Urinary bladder (tissue), 4 donors: ENCODE measurements around the gene KCNK3. TPM values are rescaled to one million over a fixed set of nuclear protein-coding genes. Genes with fewer than 3 reads are reported as not detected.

ENCODE experiments used
- DNase-seq: peaks from one replicate; pipeline ENCODE4 v3.0.0-alpha.2; 2015; ENCODE audit errors: extremely low spot score
- H3K27ac ChIP-seq: one replicate; pipeline ENCODE4 v1.5.1; 2013; ENCODE audit warnings: low read depth, mild to moderate bottlenecking, moderate library complexity
- H3K36me3 ChIP-seq: one replicate; pipeline ENCODE4 v1.6.1; 2013; ENCODE audit warnings: mild to moderate bottlenecking, moderate library complexity; ENCODE audit not compliant: insufficient read depth
- H3K4me1 ChIP-seq: one replicate; pipeline ENCODE4 v1.6.1; 2013; ENCODE audit warnings: mild to moderate bottlenecking, moderate library complexity; ENCODE audit not compliant: insufficient read depth
- H3K4me3 ChIP-seq: one replicate; pipeline ENCODE4 v1.5.1; 2013; ENCODE audit warnings: low read depth, low read length
- WGBS: extraction: QIAGEN DNeasy Blood & Tissue Kit; methylation state at CpG from one replicate; pipeline ENCODE4 v1.1.7; 2013; 5-methylcytosine and 5-hydroxymethylcytosine counted together
- polyA plus RNA-seq: library from polyadenylated mRNA; stranded (reverse); fragments of 200-250 nt; gene quantifications from one replicate; pipeline ENCODE4 v1.2.3, GENCODE V29; 2013
- total RNA-seq: library from RNA; depleted of rRNA; stranded (reverse); fragments of >200 nt; gene quantifications from one replicate; pipeline ENCODE4 v1.2.3, GENCODE V29; 2014
- donor health status: healthy with polysubstance abuse.
- donor health status: healthy.

The KCNK3 gene
- total and polyA plus RNA-seq, 2 donors = 4.7 to 11.4 TPM

DNA sequence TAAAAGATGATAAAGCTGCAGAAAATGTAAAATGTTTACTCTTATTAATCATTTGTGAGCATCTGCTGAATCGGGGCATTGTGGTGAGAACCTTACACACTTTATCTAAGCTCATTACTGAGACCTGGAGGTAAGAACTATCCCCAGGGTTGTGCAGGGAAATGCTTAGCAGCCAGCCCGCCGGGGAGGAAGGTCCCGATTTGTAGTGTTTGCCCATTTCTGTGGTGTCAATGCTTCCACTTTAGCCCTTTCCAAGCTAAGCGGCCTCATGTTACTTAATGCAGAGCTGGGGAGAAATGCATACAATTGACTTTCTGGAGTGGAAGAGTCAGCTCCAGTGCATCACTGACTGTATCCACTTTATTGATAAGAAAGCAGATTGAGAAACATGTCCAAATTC, 20.8 kb upstream of the KCNK3 start:
- H3K4me3 ChIP-seq = no peak overlapping the region
- no peaks in the 10 kb centered on the region for H3K36me3 ChIP-seq
- 88% methylated on average over 5 of the region's 5 CpGs for WGBS
- no peak for DNase-seq
- H3K4me1 ChIP-seq = no peaks in the 10 kb centered on the region
- H3K27ac ChIP-seq = no peak overlapping the region

DNA sequence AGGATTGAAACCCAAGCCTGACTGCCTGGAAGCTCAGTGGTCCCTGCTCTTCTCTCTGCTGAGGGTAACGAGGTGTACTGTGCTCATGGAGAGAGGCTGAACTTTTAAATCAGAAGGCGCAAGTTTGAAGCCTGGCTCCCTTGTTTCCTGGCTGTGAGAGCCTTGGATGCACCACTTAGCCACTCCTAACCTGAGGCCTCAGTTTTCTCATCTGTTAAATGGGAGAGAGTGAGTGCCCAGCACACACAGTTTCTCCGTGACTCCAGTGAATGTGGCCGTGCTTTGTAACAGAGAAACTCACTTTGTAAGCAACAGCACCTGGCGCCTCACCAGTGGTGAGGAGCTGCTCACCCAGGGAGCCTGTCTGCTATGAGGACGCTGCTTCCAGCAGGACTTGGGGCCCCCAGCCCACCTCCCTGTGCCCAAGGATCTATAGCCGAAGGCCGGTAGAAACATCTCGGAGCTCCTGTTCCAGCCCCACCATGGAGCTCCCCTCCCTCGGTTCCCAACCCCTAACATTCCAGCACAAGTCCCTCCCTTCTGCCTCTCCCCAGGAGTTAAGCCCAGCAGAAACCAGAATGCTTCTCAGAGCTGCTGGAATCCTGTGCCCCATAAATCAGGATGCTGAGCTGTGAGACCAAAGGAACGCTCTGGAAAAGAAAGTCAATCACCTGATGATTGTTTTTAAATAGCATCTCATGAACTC, 20.3 kb upstream of the KCNK3 start:
- Histone ChIP-seq H3K4me1 (no peaks in the 10 kb centered on the region), H3K36me3 (no peaks in the 10 kb centered on the region), H3K4me3 (no peak overlapping the region), H3K27ac (no peak overlapping the region)
- DNase-seq = no peak
- WGBS = 61% methylated on average over 11 of the region's 11 CpGs

DNA sequence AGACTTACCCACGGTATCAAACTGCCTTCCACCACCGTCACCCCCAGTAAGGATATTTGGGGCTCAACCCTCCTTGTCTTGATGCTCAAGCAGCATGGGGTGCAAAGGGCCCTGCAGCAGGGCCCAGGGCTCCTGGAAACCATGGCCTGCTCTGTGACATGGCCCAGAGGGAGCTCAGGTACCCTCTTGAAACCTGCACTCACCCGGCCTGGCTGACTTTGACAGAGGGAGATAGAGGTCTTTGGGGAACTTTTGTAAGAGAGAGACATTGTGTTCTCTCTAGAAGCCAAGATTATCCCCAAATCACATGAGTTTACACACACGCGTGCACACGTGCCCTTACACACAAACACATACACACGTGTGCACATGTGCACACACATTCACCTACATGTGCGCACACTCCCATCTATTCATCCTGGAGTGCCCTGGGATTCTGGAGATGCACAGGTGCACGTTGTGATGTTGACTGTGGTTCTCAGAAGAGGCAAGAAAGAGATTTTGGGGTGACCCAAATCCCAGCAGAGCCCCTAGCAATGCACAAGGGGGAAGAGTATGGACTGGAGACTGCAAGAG, 19.6 kb upstream of the KCNK3 start:
- 83% methylated on average over 9 of the region's 9 CpGs for WGBS
- DNase-seq = no peak
- no peaks in the 10 kb centered on the region for H3K36me3 ChIP-seq
- H3K4me1 ChIP-seq = no peaks in the 10 kb centered on the region
- no peak overlapping the region for H3K4me3 ChIP-seq
- no peak overlapping the region for H3K27ac ChIP-seq

DNA sequence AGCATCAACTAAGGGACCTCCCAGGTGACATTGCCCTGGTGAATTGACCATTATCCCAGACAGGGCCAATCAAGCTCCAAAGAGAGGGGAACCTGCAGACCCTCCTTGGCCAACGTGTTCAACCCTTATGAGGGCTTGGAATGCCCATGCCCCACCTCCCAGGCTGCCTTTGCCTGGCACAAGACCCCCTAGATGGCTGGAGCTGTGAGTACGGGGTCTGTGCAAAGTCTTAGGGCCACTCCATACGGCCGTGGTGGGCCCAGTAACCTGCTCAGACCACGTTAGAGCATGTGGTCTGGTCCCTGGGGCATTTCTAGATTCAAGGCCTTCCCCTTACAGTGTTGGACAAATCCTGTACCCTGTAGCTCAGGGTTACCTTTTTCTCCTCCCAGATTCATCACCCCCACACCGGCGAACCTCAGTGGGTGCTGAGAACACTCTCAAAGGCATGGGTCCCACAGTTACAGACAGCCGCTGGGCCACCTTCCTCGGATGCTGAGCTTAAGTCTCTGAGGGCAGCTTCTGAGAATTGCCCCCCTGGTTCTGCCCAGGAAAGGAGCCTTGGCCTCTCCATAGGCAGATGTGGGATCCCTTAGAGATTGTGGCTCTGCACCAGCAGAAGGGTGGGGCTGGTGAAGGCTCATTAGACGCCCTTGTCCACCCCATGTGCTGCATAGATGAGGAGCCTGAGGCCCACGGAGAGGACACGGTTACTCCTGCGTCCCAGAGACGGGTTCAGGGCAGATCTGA, 18.3 kb upstream of the KCNK3 start:
- DNase-seq = no peak
- Histone ChIP-seq H3K4me1 (no peaks in the 10 kb centered on the region), H3K4me3 (no peak overlapping the region), H3K36me3 (no peaks in the 10 kb centered on the region), H3K27ac (no peak overlapping the region)
- WGBS = 92% methylated on average over 14 of the region's 14 CpGs

DNA sequence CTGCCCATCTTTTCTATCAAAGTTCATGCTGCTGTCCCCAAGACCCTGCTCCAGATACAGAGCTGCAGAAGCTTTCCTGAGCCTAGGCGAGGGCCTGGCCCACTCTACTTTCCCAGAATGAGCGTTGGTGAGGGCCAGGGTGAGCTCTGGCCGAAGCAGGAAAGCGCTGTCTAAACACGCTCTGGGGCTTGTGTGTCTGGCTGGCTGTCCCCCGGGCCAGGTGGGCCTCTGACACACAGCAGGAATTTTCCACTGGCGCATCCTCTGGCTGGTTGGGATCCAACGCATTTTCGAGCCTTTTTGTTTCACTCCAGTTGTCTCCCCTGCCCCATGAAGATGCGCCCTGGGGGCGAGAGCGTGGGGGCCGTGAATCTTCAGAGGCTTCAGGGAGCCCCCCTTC, 17.8 kb upstream of the KCNK3 start:
- Histone ChIP-seq H3K27ac (no peak overlapping the region), H3K36me3 (no peaks in the 10 kb centered on the region), H3K4me3 (no peak overlapping the region), H3K4me1 (no peaks in the 10 kb centered on the region)
- WGBS = 76% methylated on average over 13 of the region's 13 CpGs
- DNase-seq = no peak

DNA sequence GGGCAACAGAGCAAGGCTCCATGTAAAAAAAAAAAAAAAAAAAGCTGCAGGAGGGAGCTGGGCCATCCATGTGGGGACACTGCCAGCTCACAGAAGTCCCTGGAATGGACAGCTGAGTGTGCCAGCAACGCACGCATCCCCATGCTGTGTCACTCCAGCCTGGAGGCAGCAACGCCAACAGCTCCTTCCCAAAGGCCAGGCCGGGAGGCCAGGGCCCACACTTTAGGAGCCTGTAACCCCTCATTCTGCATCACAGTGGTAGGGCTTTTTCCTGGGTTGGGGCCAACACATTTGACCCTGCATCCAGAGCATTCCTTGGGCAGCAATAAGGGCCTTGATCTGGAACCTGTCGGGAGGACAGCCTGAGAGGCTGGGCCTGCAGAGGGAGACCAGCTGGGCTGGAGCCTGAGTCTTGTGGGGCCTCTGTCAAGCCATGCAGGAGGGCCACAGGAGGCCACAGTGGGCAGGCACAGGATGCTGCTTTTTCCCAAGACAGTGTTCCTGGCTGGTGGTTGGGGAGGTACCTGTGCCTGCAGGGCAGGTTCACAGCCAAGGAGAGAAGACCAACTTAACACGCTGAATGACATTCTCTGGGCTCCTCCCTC, 16.8 kb upstream of the KCNK3 start:
- no peaks in the 10 kb centered on the region for H3K36me3 ChIP-seq

DNA sequence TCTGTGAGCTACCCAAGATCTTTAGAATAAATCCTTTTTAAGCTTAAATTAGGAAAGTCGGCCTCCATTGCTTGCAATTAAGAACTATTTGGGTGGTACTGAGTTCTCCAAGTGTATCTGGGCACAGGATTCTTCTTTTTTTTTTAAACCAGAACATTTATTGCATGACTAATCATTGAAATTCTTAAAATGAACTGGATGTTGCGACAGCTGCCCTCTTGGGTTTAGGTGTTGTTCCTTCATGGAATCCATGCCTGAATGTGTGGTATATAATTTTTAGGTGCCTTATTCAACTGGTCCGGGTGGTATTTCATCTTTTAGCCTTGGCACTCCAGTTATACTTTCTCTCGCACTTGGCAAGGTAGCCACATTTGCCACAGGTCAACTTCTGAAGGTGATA, 14.5 kb upstream of the KCNK3 start:
- no peak overlapping the region for H3K4me3 ChIP-seq
- no peak for DNase-seq
- no peak overlapping the region for H3K27ac ChIP-seq
- 93% methylated on average over 4 of the region's 4 CpGs for whole genome bisulfite sequencing
- H3K4me1 ChIP-seq = no peaks in the 10 kb centered on the region
- no peaks in the 10 kb centered on the region for H3K36me3 ChIP-seq

More for the DNA sequence above, 16.8 kb upstream of the KCNK3 start:
- no peak overlapping the region for H3K4me3 ChIP-seq
- no peaks in the 10 kb centered on the region for H3K4me1 ChIP-seq
- H3K27ac ChIP-seq = no peak overlapping the region
- 89% methylated on average over 6 of the region's 6 CpGs for WGBS
- DNase-seq = no peak

DNA sequence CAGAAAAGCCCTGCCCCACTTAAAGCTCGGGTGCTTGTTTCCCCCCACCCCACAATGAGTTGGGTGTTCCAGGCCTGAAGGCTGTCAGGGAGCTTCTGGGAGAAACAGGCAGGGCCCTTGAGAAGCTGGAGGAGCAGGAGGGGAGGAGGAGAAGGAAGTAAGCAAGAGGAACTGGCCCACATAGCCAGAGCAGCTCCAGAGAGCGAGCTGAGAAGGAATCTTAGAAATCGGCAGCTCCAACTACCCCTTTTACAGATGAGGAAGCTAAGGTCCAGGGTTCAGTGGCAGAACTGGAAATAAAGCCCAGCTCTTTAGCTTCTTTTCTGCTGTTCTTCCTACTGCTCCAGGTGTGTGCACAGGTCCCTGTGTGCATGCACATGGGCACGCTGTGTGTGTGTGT, 12.7 kb upstream of the KCNK3 start:
- Histone ChIP-seq H3K4me1 (no peaks in the 10 kb centered on the region), H3K36me3 (no peaks in the 10 kb centered on the region), H3K27ac (no peak overlapping the region), H3K4me3 (no peak overlapping the region)
- no peak for DNase-seq
- 85% methylated on average over 4 of the region's 4 CpGs for WGBS

DNA sequence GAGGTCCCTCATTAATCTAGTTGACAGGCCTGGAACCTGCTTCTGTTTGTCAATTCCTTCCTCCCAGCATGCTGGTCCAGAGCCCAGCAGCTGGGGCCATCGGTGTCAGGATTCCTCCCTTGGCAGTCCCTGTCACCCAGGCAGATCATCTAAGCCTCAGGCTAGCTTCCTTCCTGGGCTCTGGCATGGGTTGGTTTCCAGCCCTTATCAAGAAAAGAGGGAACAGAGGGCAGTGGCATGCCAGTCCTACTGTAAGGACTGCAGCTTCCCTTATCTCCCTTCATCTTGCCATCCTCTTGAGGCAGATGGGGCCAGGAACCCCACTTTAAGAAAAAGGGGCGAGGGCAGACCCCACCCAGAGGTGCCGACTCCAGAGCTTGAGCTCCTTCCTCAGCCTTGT, 10.9 kb upstream of the KCNK3 start:
- 77% methylated on average over 3 of the region's 3 CpGs for WGBS
- H3K27ac ChIP-seq = no peak overlapping the region
- H3K4me3 ChIP-seq = no peak overlapping the region
- no peaks in the 10 kb centered on the region for H3K36me3 ChIP-seq
- no peak for DNase-seq
- no peaks in the 10 kb centered on the region for H3K4me1 ChIP-seq

DNA sequence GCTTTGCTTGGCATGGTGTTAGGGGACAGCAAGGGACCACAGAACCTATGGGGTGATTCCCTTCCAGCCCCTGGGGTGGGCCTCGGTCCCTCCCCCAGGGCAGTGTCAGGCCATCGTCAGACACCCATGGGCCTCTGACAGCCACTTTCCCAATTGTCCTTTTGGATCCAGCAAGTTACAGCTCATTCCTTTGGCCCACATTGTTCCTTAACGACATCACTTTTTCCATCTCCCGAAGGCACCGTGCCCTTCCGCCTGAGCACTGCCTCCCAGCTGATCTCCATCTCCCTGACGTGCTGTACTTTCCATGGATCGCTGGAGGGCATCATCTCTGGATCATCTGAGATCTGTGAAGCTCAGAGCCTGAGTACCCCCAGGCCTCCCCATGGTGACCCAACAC, 10.4 kb upstream of the KCNK3 start:
- Histone ChIP-seq H3K27ac (no peak overlapping the region), H3K4me1 (no peaks in the 10 kb centered on the region), H3K4me3 (no peak overlapping the region), H3K36me3 (no peaks in the 10 kb centered on the region)
- WGBS = 77% methylated on average over 8 of the region's 8 CpGs
- no peak for DNase-seq

DNA sequence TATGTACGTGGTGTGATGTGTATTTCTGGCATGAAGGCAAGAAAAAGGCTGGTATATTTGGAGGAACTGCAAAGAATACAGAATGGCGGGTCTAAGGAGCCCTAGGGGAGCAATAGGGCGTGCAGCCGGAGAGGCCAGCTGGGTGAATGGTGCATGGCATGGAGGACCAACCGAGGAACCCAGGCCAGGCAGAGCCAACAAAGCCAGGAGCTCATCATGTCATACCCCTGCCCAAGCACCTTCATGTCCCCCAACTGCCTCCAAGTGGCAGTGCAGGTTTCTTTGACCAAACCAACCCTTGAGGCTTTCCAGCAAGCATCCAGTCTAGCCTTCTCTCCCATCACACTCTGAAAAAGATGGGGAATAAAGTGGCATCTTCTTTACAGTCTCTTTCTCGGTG, 8.9 kb upstream of the KCNK3 start:
- 90% methylated on average over 6 of the region's 6 CpGs for WGBS
- DNase-seq = no peak
- H3K27ac ChIP-seq = no peak overlapping the region
- H3K4me3 ChIP-seq = no peak overlapping the region
- H3K4me1 ChIP-seq = no peaks in the 10 kb centered on the region
- H3K36me3 ChIP-seq = no peaks in the 10 kb centered on the region

DNA sequence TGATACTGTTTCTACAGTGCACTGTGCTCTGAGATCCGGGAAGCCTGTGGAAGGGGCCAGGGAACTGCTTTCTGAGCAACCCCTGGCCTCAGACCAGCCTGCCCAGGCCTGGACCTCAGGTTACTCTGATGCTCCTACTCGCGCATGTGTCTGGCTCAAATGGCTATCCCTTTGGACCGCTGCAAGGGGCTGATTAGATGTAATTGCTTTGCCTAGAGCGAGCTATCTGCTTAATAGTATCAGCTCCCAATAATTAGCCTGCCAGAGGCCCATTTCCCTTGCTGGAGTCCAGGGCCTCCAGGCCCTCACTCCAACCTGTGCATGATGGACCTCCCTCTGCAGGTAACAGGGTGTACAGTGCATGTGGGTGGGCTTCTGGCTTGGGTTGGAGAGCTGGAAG, 7.2 kb upstream of the KCNK3 start:
- no peaks in the 10 kb centered on the region for H3K4me1 ChIP-seq
- no peak for DNase-seq
- H3K36me3 ChIP-seq = no peaks in the 10 kb centered on the region
- WGBS = 88% methylated on average over 5 of the region's 5 CpGs
- no peak overlapping the region for H3K27ac ChIP-seq
- H3K4me3 ChIP-seq = no peak overlapping the region

DNA sequence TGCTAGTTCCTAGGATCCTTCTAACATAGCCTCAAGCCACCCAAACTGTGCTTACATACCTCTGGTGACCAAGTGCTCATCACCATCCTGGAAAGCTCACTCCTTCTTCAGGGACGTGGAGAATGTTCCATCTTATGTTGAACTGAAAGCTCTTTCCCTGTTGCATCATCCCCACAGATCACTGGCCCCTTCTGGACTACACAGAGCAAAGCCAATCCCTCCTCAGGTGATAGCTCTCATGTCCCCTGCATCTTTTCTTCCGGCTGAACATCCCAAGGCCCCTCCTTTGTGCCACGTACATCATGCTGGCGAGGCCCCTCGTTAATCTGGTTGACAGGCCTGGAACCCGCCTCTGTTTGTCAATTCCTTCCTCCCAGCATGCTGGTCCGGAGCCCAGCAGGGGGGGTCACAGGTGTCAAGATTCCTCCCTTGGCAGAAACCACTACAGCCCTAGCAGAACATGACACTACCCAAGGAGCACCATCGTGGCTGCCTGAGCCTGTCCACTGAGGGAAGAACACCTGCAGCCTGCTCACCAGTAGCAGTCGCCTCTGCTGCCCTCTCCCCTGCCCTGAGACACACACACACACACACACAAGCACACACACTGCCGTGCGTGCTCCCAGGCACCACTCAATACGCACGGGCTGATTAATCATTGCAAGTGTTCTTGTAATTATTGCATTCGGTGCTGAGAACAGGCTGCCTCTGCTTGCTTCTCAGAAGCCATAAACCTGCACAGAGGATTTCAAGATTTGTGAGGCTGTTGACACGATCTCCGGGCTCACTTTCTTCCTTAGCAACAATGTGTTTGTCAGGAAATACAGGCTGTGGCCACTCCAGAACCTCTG, 6.3 kb upstream of the KCNK3 start:
- Histone ChIP-seq H3K36me3 (no peaks in the 10 kb centered on the region), H3K4me1 (no peaks in the 10 kb centered on the region), H3K4me3 (no peak overlapping the region), H3K27ac (no peak overlapping the region)
- DNase-seq = no peak
- WGBS = 27% methylated on average over 16 of the region's 16 CpGs
